HG02938 (cell line): ENCODE results near the gene DRAXIN.
A peak's percentile ranks its signal among the peaks of the same experiment; 100 is the strongest.

Source experiments
- ATAC-seq: cut with Tn5 transposase; IDR thresholded peaks from one replicate; pipeline ENCODE4 v1.9.1; 2021; ENCODE audit warnings: mild to moderate bottlenecking, moderate library complexity; ENCODE audit not compliant: unreplicated experiment

Gene DRAXIN

DNA sequence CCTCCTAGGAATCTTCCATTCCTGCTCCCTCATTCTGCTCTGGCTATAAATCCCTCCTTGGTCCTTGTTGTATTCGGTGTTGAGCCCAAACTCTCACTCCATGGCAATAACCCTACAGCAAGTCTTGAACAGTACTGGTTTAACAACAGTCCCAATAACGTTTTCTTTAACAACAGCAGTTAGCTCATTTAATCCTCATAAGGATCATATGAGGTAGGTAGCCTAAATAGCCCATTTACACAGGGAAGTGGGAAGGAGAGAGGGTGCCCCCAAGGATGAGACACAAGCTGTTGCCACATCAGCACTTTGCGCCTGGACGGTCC lies 44.0 kb downstream of the DRAXIN start:
- ATAC-seq, result peak; percentile 16

DNA sequence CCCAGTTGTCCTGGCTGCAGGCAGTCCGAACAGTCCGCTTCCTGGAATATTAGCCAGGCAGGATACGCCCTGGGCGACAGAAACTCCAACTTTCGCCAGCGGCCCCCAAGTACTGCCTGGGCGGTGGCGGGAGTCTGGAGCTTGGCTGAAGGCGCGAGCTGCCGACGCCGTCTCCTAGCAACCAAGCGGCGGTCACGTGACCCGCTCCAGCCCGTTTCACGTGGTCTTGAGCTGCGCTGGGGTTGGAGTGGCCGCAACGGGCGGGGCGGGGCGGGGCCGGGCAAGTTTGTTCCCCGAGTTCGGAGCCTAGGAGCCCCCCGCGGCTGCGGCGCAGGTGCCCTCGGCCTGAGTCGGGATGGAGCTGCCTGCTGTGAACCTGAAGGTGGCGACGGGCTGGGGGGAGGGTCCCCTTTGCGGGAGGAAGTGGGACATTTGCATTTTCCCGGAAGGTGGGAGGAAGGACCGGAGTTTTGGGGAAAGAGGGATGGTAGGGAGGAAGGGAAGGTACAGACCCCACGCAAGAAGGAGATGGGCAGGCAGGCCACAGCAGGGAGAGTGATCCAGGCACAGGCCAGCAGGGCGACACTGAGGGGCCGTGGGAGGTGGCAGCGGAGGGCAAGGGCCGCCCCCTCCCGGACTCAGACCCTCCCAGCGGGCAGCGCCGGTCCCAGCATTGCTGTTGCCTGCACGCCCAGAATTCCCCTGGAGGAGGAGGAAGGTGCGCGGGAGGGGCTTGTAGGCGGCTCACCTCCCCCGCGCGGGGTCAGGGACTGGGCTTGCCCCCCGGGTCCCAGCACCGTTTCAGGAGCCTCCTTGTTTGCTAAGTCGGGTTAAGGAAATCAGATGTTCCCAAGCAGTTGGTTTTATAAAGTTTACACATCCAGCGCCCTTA lies 44.6 kb downstream of the DRAXIN start, which contains the start of gene AGTRAP:
Gene AGTRAP (plus strand): TSS at position 283 of the 892 bp plus-strand sequence. CDS start 73 bp downstream, at position 356.
- ATAC-seq, result peak; percentile 65

DNA sequence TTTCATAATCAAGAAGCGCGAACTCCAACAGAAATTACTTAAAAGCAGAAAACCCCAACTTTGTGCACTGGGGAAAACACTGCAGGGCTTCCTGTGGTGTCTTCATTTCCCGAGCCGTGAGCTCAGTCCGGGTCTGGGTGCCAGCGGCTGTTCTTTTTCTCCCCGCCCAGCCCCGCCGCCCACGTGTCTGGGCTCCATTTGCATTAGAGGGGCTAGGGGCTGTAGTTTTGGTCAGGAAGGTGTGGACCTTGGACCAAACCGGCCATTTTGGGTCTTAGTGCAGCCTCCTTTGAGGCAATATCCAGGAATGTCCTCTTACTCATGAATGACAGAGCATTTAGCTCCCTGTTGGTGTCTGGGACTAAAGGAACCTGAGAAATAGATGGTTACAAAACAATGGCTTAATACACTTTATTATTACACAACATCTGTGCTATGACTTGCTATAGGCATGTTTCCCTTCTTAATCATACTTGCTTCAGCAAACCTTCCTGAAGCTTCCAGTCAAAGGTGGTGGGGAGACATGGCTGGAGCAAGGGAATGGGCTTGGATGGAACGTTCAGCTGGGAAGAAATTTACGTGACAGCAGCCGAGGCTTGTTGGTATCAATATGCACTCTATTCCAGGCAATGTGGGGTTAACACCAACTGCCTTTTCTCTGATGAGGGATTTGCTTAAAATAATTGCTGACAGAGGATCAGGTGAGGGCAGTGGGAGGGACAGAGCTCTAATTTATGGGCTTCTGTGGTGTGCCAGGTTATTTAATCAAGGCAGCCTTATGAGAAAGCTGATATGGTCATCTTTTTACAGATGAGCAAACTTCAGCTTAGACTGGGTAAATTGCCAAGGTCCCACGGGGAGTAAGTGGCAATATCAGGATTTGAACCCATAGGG lies 45.5 kb downstream of the DRAXIN start:
- ATAC-seq, result no peak

DNA sequence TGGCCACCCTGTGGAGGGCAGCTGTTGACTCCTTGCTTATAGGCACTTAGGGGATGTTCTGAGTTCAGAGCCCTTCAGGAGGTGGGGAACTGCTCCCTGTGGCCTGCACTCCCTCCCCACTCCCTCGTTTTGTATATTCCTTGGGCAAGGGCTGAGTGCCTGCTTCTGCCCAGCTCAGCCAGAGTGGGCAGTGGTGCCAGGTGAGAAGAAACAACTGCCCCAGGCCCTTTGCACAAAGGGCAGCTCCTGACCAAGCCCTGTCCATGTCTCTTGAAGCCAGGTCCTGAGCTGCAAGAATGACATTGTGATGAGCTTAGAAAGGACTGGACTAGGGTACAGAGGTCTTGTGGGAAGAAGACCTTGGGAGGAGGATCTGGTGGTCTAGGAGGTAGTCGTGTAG lies 46.6 kb downstream of the DRAXIN start:
- ATAC-seq, result no peak

DNA sequence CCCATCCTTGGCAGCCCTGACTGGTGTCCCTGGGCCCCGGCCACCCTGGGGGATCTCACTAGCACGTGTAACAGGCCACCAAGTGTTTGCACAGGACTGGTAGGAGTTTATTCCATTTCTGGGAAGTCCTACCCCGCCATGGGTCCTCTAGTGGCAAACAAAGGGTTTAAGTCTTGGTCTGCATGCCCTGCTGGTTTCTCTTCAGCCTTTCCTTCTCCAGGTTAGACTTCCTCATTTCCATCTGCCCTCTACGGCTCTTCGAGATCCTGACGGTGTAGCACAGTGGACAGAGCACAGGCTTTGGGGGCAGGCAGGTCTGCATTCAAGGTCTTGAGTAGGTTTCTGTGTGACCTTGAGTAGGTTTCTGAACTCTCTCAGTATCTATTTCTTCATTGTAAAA lies 47.3 kb downstream of the DRAXIN start:
- no peak for ATAC-seq

DNA sequence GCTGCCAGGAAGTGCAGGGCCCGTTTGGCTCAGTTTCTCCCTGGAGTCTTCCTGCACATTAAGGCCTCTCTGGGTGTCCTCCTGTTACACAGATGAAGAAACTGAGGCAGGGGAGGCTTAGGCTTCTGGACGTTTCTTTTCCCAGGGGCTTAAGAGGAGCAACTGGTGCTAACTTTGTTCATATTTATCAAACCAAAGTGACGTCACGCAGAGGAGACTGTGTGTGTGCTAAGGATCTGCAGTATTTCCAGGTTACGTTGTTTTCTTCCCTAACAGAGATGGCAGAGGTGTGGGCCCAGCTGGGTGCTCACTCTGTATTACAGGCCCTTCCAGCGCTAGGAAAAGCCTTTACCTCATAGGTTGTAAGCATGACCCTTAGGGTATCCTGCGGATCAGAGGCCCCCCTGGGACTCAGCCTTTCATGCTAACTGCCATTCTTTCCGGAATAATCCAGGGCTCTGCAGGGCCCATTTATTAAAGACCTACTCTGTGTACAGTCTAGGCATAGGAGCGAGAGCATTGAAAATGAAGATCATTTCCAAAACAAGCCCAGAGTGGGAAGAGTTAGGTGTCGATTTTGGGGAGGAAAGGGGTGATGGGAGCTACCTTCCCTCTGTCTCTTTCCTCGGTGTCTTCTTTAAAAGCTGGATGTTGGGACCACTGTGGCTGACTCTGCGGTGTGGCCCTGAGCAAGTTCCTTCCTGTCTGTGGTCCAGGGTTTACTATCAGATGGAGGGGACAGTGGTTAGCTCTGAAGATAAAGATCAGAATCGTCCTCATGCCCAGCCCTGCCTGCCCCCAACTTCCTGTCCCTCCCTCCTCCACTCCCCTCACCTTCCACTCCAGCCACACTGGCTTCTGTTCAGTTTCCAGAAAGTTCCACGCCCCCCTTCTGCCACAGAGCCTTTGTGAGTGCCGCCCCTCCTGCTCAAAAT lies 49.0 kb downstream of the DRAXIN start:
- no peak for ATAC-seq

DNA sequence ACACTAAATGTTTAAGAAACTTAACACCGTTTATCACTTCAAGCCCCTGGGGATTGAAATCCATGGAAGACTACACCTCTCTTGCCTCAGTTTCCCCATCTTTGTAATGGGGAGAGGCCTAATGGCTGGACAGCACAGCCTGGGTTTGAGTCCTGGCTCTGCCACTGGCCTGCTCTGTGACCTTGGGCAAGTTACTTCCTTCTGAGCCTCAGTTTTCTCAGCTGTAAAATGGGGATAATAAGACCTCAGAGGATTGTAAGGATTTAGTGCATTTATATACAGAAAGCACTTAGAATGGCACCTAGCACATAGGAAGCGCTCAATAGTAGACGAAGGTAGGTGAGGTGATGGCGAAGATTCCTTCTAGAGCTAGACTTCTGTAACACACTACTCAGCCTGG lies 50.0 kb downstream of the DRAXIN start:
- no peak for ATAC-seq

DNA sequence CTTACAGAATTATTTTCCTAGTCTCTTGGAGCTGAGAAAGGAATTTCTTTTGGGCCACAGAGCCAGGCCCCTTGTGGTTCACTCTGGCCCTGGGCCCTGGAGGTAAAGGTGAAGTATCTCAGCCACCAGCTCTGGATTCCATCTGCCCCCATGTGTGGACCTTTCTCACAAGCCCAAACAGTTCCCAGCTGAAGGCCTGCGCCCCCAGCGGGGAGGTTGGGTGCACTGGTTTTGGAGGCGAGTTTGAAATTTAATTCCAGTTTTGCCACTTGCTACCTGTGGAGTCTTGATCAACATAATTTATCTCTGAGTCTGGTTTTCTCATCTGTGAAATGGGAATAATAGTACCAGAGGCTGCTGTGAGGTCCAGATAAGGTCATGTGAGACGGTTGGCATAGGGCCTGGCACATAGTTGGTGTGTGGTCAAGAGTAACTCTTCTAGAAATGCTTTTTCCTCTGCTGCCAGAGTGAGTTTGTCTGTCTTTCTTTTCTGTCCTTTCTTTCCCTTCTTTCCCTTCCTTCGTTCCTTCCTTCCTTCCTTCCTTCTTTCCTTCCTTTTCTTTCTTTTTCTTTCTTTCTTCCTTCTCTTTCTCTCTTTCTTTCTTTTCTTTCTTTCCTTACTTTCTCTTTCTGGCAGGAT lies 50.5 kb downstream of the DRAXIN start:
- no peak for ATAC-seq

DNA sequence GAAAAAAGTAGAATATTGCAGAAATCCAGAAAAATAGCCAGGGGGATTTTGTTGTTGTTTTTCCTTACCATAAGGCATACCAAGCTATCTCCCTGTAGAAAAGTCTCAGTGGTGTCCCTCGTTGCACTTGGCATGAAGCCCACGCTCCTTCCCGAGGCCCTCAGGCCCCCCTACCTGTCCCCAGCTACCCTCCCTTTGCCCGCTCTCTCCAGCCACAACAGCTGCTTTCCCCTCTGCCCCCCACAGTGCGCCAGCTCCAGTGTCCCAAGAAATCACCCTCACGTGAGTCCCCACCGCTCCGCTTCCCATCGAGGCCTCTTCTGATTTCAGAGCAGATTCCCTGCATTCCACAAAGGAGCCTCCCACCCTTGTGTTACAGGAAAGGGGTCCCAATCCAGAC lies 52.8 kb downstream of the DRAXIN start:
- ATAC-seq, result no peak

DNA sequence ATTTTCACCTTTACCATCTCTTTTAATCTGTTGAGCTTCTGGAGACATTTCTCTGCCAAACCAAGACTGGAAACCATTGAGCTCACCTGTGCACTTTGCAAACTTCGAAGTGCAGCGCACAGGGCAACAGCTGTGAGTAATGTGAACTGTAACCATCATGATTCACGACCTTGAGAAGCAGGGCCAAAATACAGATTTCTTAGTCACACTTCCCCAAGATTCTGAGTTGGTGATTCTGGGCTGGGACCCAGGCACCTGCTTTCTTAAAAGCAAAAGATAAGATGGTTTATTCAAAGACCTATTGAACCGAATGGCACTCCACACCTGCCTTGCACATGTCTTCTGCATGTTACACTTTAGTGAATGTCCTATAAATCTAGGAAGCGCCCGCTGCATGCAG lies 54.6 kb downstream of the DRAXIN start:
- no peak for ATAC-seq

DNA sequence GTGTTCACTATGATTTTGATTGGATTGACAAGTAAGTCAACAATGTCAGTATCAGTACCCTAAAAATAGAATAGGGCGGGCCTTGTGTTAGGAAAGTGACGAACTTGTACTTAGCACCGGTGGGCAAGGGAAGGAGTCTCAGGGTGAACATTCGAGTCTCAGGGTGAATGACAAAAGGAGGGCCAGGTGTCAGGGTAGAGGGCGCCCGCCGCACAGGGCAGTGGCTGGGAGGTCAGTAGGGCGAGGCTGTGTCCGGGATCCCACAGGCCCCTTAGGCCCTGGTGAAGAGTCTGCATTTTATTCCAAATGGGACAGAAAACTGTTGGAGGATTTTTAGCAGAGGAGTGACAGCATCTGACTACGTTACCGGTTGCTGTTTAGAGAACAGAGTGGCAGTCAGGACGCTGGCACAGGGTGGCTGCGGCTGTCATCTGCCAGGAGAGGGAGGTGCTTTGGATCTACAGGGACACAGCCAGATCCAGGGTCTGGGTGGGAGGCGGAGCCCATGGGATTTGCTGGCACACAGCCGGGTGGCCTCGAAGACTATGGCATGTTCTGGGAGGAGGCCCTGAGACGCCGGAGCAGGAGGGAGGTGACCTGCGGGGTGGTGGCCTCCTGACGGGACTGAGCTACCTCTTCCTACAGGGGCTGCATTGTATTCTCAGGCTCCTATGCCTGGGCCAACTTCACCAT lies 55.4 kb downstream of the DRAXIN start:
- no peak for ATAC-seq

DNA sequence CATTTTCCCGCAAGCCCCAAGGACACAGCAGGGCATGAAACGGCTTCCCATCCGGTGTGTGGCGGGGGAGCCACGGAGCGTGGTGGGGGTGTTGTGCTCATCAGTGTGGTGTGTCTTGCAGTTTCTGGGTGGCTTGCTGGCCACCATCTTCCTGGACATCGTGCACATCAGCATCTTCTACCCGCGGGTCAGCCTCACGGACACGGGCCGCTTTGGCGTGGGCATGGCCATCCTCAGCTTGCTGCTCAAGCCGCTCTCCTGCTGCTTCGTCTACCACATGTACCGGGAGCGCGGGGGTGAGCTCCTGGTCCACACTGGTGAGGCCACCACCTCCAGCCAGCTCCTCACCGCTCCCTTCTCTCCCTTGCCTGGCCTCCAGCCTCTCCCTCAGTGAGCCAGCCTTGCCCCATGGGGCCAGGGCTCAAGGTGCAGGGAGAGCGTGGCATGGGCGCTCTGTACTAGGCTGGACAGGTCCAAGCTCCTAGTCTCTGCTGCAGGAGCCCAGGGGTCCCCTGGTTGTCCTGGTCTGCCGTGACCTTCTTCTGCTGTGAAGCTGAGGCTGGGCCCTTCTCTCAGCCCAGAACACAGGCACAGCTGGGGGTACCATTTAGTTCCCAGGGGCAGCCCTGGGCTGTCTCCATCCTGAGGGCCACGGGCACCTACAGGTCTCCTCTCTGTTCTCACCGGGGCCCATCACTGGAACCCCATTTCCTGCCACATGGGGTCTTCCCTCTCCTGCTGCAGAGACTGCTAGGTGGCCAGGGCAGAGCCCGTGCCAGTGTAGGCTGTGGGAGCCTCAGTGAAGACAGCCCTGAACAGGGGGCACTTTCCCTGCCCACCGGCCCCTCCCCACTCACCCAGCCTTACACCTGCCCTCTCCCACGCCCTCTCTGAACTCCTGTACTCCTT lies 57.0 kb downstream of the DRAXIN start:
- no peak for ATAC-seq

DNA sequence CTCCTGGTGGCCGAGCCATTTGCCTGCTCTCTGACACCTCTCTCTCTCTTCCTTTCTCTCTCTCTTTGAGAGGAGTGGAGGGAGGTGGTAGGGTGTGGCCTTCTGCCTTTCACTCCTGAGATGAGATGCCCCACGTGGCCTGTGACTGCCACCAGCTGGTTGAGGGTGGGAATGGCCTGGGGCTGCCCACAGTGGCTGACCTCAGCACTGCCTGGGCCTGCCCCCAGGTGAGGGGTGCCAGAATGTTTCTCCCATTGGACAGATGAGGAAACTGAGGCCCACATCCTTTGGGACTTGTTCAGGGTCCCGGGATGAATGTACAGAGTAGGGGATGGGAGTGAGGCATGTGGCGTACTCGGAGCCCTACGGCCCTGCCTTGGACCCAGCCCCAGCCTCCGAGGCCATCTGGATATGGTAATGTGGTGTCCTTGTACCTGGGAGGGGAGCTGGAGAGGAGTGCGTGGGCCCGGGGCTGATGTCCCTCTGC lies 57.7 kb downstream of the DRAXIN start:
- ATAC-seq, result no peak

DNA sequence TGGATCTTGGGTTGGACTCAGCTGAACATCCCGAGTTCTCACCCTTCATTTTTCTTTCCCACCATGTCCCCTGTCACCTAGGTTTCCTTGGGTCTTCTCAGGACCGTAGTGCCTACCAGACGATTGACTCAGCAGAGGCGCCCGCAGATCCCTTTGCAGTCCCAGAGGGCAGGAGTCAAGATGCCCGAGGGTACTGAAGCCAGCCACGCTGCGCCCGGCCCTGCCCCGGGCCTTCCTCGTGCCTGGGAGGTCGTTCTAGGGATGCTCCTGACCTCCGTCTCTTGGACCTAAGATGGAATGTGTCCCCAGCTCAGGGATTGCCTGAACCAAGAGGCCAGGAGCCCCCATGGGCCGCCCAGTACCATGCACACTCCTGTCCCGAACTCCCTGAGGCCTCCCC lies 58.5 kb downstream of the DRAXIN start:
- ATAC-seq, result no peak

DNA sequence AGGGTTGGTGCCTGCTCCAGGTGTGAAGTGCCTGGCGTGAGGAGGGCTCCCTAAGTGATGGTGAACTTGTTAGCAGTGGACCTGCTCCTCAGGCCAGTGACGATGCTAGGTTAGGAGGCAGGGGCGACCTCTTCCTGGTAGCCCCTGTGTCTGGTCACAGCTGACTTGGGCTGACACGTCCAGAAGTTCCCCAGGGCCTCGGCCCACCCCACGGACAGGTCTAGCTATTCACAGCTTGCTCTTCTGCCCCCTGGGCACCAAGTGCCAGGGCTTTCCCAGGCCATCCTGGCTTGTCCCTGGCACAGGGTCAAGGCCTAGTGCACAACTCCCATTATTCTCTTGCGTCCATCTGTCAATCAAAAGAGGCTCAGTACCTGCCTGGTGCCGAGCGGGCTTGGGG lies 59.6 kb downstream of the DRAXIN start:
- ATAC-seq, result no peak

DNA sequence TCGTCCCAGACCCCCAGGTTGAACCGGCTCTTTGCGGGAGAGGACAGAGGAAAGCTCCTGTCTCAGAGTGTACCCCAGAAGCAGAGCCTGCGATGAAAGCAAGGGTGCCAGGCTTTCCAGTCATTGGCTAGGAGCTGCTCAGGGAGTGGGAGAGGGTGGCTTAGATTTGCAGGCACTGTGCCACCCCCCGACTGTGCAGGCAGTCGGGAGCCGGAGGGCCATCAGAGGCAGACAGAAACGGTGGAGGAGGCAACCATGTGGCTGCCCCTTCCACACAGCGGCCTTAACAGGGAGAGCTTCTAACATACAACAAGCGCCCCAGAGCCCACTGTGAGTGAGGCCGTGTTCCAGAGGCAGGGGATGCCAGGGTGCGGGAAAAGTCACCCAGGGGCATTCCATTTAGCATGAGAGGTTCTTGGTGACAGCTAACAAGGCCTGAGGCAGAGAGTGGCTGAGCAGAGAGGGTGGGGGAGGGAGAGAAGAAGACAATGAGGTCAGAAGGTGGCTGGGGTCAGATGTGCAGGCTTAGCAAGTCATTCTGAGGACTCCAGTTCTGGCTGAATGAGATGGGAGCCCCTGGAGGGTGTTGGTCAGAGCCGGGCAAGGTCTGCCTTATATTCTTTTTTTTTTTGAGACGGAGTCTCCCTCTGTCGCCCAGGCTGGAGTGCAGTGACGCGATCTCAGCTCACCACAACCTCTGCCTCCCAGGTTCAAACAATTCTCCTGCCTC lies 61.0 kb downstream of the DRAXIN start:
- ATAC-seq, result no peak

DNA sequence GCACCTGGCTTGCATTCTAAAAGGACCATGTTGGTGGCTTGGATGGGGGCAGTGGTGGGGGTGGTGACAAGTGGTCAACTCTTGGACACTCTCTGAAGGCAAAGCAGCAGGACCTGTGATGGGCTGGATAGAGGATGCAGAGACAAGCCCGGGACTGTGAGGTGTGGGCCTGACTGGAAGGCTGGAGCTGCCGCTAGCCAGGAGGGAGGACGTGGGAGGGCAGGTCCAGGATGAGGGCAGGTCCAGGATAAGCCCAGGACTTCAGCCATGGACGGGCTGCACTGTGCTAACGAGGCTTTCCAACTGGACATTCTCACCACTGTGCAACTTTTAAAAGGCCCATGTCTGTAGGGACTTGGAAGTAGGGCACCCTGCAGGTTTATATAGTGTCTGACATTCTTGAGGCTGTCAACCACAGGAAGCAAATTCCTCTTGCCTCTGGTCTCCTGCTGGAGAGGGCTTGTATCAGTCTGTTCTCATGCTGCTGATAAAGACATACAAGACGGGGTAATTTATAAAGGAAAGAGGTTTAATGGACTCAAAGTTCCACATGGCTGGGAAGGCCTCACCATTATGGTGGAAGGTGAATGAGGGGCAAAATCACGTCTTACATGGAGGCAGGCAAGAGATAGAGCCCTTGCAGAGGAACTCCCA lies 62.2 kb downstream of the DRAXIN start:
- no peak for ATAC-seq
